ENCODE results near the gene NCOA6.

- TF ChIP-seq RAD21 (IDR thresholded peaks at IDR 0.05; ENCODE audit: low read length) (no peak), USF2 (IDR thresholded peaks at IDR 0.05; ENCODE audit: low read depth, low read length) (no peak), CTCF (conservative IDR thresholded peaks at IDR 0.05; ENCODE audit: low read depth, low read length) (no peak), CEBPB (IDR thresholded peaks at IDR 0.05; ENCODE audit: low read depth, low read length) (peak; percentile 65), POLR2A (IDR thresholded peaks at IDR 0.05; ENCODE audit: low read depth, low read length) (no peak), FOS (IDR thresholded peaks at IDR 0.05; ENCODE audit: low read depth, low read length) (no peak), BHLHE40 (IDR thresholded peaks at IDR 0.05; ENCODE audit: low read depth, low read length) (no peak), RFX5 (IDR thresholded peaks at IDR 0.05; ENCODE audit: low read depth, low read length) (no peak), MAZ (IDR thresholded peaks at IDR 0.05; ENCODE audit: borderline replicate concordance, low read depth, low read length) (no peak), SMC3 (IDR thresholded peaks at IDR 0.05; ENCODE audit: low read depth, low read length) (no peak)
Measured at GRCh38 chr20:34703424-34704176, 121.9 kb downstream of the NCOA6 start.
